AG08396 (cell line): Measurements from ENCODE around the gene TRMT6.

Source experiments
- DNase-seq: peaks from one replicate; pipeline ENCODE4 v3.0.0; 2012; ENCODE audit warnings: low spot score, mixed read lengths

TRMT6 gene

GRCh38 chr20:5950271-5951031, at the start of gene TRMT6, which contains the start of gene MCM8:
Gene TRMT6 (minus strand): TSS chr20:5950533. CDS start chr20:5950405, 128 bp downstream.
Gene MCM8 (plus strand): TSS chr20:5950652. CDS start chr20:5952016, 1,364 bp downstream.
- DNase-seq = peak; percentile 91

- no peak for DNase-seq
Measured at GRCh38 chr20:5999783-6000182, 49.5 kb upstream of the TRMT6 start.

- DNase-seq = no peak
Measured at GRCh38 chr20:5996765-5997164, 46.4 kb upstream of the TRMT6 start.

GRCh38 chr20:5991623-5992441, 41.5 kb upstream of the TRMT6 start:
- DNase-seq = peak; percentile 37

- DNase-seq = no peak
Measured at GRCh38 chr20:5990946-5991345, 40.6 kb upstream of the TRMT6 start.

GRCh38 chr20:5989539-5989938, 39.2 kb upstream of the TRMT6 start:
- DNase-seq = no peak

GRCh38 chr20:5987383-5987782, 37.0 kb upstream of the TRMT6 start:
- DNase-seq = no peak

- no peak for DNase-seq
Measured at GRCh38 chr20:5980720-5981538, 30.6 kb upstream of the TRMT6 start.

GRCh38 chr20:5979801-5980200, 29.5 kb upstream of the TRMT6 start:
- DNase-seq = no peak

- no peak for DNase-seq
Measured at GRCh38 chr20:5977975-5978374, 27.6 kb upstream of the TRMT6 start.

GRCh38 chr20:5977223-5977622, 26.9 kb upstream of the TRMT6 start:
- DNase-seq = no peak

- no peak for DNase-seq
Measured at GRCh38 chr20:5975778-5976177, 25.4 kb upstream of the TRMT6 start.

- no peak for DNase-seq
Measured at GRCh38 chr20:5974531-5974930, 24.2 kb upstream of the TRMT6 start.

GRCh38 chr20:5973971-5974370, 23.6 kb upstream of the TRMT6 start:
- DNase-seq = no peak

GRCh38 chr20:5973172-5973571, 22.8 kb upstream of the TRMT6 start:
- no peak for DNase-seq

- no peak for DNase-seq
Measured at GRCh38 chr20:5971203-5971602, 20.9 kb upstream of the TRMT6 start.

GRCh38 chr20:5970381-5970780, 20.0 kb upstream of the TRMT6 start:
- DNase-seq = no peak

GRCh38 chr20:5969940-5970339, 19.6 kb upstream of the TRMT6 start:
- DNase-seq = no peak

GRCh38 chr20:5969348-5969935, 19.1 kb upstream of the TRMT6 start:
- no peak for DNase-seq

- DNase-seq = no peak
Measured at GRCh38 chr20:5968462-5968861, 18.1 kb upstream of the TRMT6 start.

GRCh38 chr20:5967469-5967868, 17.1 kb upstream of the TRMT6 start:
- no peak for DNase-seq

- no peak for DNase-seq
Measured at GRCh38 chr20:5949943-5950270, 426 bp downstream of the TRMT6 start.
